GM19397 (cell line): ENCODE measurements around the gene UNC80.

Experiments used
- ATAC-seq: cut with Tn5 transposase; IDR thresholded peaks from one replicate; pipeline ENCODE4 v1.9.1; 2021; ENCODE audit warnings: mild to moderate bottlenecking, moderate library complexity; ENCODE audit not compliant: unreplicated experiment

UNC80 gene

GRCh38 chr2:209808521-209808920, 36.9 kb downstream of the UNC80 start:
- ATAC-seq = no peak

GRCh38 chr2:209809256-209809655, 37.6 kb downstream of the UNC80 start:
- ATAC-seq = no peak

- ATAC-seq = no peak
Measured at GRCh38 chr2:209817844-209818271, 46.2 kb downstream of the UNC80 start.

GRCh38 chr2:209818939-209819338, 47.3 kb downstream of the UNC80 start:
- ATAC-seq = no peak

GRCh38 chr2:209821806-209822205, 50.2 kb downstream of the UNC80 start:
- ATAC-seq = no peak

- no peak for ATAC-seq
Measured at GRCh38 chr2:209823484-209823883, 51.9 kb downstream of the UNC80 start.

- no peak for ATAC-seq
Measured at GRCh38 chr2:209824391-209824790, 52.8 kb downstream of the UNC80 start.

GRCh38 chr2:209830722-209831465, 59.3 kb downstream of the UNC80 start:
- ATAC-seq = no peak

GRCh38 chr2:209834767-209835166, 63.1 kb downstream of the UNC80 start:
- ATAC-seq = no peak

GRCh38 chr2:209840434-209840833, 68.8 kb downstream of the UNC80 start:
- ATAC-seq = no peak

GRCh38 chr2:209845666-209846065, 74.0 kb downstream of the UNC80 start:
- ATAC-seq = no peak

- ATAC-seq = no peak
Measured at GRCh38 chr2:209864716-209865295, 93.2 kb downstream of the UNC80 start.

- ATAC-seq = no peak
Measured at GRCh38 chr2:209868271-209868994, 96.8 kb downstream of the UNC80 start.

- ATAC-seq = no peak
Measured at GRCh38 chr2:209870067-209870466, 98.4 kb downstream of the UNC80 start.

GRCh38 chr2:209872675-209873074, 101.0 kb downstream of the UNC80 start:
- no peak for ATAC-seq

GRCh38 chr2:209875270-209875669, 103.6 kb downstream of the UNC80 start:
- ATAC-seq = no peak

- ATAC-seq = no peak
Measured at GRCh38 chr2:209876211-209876610, 104.6 kb downstream of the UNC80 start.

GRCh38 chr2:209878701-209879100, 107.1 kb downstream of the UNC80 start:
- ATAC-seq = no peak

GRCh38 chr2:209900638-209901037, 129.0 kb downstream of the UNC80 start:
- no peak for ATAC-seq

GRCh38 chr2:209901172-209901571, 129.5 kb downstream of the UNC80 start:
- ATAC-seq = no peak

GRCh38 chr2:209905691-209906090, 134.1 kb downstream of the UNC80 start:
- ATAC-seq = no peak

- no peak for ATAC-seq
Measured at GRCh38 chr2:209907746-209908145, 136.1 kb downstream of the UNC80 start.
